GM21529 (cell line): ENCODE results near the gene WDFY2.

ENCODE experiments used
- ATAC-seq: cut with Tn5 transposase; IDR thresholded peaks from one replicate; pipeline ENCODE4 v1.9.1; 2021; ENCODE audit not compliant: unreplicated experiment

Gene WDFY2

DNA sequence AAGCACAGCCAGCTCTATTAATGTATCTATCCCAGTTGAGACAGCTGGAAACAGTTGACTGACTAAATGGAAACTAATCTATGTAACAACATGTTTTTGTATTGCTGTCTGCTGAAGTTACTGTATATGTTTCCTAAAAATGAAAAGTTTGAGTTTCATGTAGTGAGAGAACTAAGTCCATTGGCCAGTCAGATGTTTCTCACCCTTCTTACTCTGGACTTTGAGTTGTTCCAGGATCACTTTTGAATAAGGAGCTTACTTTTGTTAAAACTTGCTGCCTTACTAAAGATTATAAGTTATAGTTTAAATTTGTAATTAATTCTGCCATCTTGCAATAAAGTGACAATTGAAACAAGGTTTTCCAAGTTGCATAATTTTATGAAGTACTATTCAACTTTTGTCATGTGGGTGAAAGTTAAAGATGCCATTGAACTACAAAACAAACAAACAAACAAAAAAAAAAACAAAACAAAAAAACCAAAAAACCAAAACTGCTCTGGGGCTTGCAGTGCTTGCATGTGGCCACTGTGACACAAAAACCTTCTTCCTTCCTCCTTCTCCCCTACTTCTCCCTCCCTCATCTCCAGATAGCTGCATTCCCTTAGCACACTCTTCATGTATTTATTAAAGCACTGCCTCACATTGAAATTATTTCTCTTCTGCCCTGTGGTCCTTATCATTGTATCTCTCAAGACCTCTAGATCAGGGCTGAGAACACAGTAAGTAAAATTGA lies 15.3 kb downstream of the WDFY2 start:
- ATAC-seq: no peak

DNA sequence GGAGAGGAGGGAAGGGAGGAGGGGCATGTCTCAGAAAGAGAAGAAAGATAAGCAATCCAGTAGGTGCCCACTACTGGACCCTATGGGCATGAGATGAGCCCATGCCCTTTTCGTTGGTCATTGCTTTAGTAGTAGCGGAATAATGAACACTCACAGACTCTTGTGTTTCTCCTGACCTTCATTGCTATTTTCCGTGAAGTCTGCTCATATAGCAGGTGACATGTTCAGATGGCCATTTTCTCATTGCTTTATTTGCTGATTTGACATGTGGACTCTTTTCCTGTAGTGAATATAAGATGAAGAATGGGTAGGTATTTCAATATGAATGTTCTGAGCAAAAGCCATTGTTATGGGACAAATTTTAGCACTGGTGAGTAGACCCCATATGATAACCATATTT lies 16.4 kb downstream of the WDFY2 start:
- no peak for ATAC-seq

DNA sequence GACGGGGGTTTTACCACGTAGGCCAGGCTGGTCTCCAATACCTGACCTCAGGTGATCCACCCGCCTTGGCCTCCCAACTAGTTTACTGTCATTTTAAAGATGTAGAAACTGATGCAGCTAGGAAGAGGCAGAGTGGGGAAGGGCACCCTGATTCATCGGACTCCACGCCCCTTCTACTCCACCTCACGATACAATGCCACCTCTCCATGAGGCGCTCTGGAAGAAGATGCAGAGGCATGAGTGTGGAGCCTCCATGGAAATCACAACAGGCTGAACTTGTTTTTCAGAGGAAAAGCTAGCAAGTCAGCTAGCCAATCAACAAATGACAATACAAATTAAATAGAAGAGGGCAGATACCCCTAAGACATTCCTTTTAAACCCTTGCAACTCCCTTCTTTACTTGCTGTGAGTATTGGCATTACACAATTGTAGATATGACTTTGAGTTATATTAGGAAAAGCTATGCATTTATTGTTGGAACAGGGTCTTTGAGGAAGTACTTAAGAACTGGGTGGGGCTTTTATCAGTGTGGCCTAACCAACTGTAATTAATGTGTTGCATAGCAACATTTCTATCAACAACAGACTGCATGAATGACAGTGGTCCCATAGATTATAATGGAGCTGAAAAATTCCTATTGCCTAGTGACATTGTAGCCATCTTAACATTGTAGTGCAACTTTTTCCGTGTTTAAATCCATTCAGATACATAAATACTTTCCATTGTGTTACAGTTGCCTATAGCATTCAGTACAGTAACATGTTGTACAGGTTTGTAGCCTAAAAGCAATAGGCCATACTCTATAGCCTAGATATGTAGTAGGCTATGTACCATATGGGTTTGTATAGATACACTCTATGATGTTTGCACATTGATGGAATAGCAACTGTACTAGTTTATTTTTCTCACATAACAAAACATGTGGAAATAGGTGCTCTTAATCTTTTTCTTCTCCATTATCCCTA lies 17.6 kb downstream of the WDFY2 start:
- ATAC-seq: no peak

DNA sequence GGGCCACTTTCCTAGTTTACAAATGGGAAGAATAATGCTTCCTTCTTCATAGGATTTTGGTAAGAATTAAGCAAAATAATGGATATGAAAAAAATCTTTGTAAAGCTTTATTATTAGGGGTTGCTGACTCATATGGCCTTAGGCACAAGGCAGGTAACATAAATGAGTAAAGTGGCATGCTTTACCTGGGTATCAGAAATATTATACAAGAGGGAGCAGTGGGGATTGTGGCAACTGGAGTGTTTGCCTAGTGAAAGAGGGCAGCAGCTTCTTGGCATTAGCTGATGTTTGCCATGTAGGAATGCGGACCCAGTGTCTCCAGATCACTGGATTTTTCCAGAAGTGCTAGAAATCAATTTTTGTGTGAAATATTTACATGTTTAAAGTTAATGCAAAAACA lies 19.5 kb downstream of the WDFY2 start:
- no peak for ATAC-seq

DNA sequence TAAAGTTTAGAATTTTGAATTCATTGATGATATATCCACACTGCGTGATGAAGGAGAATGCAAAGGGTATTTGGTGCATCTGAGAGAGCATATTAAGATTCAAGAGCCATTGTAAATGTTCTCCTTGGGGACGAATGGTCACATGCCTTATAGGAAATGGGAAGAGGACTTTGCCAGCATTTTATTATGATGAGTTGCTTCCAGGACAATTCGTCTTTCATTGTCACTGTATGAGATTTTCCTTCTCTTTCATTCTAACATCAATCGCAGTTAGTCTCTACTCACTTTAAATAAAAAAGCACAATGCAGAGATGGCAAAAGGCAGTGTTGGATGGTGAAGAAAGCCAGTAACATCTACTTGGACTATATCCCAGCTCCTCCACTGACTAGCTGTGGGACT lies 21.4 kb downstream of the WDFY2 start:
- ATAC-seq: no peak

DNA sequence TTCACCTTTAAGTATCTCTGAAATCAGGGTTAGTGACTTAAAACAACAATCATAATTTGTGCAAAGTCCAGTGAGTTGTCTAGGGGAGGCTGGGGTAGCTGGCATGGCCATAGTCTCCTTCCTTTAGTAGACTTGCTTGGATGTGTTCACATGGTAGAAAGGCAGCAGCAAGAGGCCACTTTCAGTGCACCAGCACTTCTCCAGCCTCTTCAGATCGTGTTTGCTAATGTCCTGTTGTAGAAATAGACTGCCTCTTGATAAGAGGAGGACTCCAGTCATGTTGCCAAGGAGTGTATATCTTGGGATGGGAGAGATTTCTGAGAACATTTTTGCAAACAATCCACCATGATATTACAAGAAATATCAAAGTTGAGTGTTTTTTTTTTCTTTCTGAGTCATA lies 22.9 kb downstream of the WDFY2 start:
- ATAC-seq: no peak

DNA sequence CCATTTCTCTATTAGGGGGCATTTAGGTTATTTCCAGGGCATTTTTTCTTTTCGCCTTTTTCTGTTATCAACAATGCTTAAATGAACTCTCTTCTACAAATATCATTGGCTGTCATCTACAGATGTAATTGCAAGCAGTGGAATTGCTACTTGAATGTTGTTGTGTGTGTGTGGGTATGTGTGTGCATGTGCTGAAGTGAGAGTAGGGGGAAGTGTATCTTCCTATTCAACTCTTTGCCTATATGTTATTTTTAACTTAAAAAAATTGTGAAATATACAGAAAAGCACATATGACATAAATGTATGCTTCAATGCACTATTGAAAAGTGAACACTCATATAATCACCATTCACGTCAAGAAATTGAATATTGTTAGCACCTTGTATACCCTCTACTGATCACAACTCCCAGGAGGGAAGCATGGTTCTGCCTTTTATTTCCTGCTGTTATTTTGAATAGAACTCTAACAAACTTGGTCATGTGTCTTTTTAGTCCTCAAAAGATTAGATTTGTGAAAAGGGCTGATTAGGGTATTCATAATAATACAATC lies 24.7 kb downstream of the WDFY2 start:
- no peak for ATAC-seq

DNA sequence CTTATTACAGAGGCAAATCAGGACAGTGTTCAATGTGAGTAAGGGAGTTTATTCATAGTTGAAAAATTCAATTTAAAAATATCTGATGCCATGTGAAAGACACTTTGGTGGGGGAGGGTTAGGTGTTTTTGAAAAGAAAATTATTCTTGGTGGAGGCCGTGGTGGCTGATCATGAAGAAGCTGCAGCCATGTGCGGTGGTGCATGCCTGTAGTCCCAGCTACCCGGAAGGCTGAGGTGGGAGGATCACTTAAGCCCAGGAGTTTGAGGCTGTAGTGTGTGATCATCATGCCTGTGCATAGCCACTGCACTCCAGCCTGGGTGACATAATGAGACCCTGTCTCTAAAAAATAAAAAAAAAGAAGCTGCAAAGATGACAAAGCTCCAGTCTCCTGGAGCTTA lies 28.6 kb downstream of the WDFY2 start:
- no peak for ATAC-seq

DNA sequence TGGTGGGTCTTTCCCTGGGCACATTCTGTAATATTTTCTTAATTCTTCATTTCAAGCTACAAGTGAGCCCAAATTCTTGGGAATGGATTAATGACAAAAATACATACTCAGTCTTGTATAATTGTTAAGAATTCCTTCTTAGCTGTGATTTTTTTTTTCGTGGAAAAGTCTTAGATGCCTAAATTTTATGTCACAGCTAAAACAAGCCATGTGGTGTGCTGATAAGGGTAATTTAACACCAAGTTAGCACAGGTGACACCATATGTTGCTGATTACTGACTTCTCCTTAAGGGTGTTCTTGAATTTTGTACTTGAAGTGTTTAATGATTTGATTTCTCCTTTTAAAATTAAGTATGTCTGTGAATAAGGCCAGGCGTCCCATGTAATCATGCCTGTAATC lies 29.3 kb downstream of the WDFY2 start:
- ATAC-seq: no peak

DNA sequence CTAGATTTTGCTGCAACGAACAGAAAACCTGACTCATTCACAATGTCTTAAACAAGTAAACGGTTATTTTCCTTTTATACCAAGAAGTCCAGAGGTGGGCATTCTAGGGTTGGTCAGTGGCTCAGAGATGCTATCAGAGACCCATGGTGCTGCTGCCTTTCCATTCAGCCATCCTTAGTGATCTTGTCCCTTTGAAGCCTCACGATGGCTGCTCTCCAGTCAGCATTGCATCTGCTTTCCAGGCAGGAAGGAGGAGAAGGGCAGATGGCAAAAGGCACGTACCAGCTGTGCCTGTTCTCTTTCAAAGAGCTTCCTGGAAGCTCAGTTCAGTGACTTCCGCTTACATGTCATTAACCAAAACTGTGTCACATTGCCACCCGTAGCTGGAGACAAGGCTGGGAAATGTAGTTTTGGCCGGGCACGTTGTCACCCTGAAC lies 30.1 kb downstream of the WDFY2 start:
- ATAC-seq: peak; percentile 90

DNA sequence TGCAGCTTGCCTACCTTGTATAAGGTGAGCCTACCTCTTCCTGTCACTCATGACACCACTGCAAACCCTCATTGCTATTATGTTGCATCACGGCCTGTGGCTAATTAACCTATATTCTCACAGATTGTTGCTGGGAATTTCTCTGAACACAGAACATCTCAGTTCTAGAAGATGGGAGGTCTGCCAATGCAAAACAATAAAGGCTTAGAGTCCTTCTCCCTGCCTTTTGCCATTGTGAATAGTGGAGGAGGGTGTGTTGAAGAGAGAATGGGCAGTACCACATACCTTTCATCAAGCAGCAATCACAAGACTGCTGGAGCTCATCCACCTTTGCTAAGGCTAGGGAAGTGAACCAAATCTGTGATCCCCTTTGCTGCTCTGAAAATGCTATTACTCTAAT lies 34.4 kb downstream of the WDFY2 start:
- no peak for ATAC-seq

DNA sequence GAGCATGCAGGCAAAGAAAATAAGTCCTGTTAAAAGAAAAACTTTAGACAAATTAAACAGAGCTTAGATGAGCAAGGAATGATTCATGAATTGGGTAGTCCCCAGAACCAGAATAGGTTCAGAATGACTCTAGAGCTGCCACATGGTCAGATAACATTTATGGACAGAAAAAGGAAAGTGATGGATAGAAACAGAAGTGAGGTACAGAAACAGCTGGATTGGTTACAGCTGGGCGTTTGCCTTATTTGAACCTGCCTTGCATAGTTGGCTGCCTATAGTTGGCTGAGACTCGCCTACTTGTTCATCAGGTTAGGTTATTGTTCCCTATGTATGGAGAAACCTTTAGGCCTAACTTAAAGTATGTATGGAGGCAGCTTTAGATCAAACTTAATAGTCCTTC lies 35.4 kb downstream of the WDFY2 start:
- ATAC-seq: no peak

DNA sequence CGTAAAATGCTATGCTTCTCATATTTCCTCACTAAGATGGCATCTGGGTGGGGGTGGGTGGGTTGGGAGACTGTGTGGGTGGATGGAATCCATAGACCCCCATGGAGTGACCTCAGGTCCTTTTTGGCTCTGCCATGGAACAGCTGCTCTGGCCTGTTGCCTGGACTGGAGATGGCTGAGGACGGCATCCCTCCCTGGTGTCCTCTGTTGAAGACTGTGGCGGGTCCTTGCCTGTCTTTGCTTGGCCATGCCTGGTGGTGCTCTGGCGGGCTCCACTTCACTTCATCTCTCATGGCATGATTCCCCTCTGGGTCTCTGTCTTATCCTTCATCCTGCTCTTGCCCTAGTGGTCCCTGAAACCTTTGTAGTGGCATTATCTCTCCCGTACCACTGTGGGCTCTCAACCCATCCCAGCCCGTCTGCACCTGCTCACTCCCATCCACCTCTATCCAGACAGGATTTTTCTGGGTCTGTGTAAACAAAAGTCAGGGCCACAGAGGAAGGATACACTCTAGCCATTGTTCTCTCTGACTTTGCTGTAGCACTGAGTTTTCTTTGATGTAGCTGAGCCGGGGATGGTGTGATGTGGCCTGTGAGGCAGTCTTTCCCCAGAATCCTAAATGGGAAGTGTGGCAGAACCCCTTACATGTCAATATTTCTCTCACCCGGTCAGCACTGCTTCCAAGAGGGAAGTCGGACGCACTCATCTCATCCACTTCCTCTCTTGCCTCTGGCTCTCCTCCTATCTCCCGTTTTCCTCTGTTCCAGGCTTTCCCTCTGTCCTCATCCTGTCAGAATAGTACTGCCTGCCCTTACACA lies 36.1 kb downstream of the WDFY2 start:
- no peak for ATAC-seq

DNA sequence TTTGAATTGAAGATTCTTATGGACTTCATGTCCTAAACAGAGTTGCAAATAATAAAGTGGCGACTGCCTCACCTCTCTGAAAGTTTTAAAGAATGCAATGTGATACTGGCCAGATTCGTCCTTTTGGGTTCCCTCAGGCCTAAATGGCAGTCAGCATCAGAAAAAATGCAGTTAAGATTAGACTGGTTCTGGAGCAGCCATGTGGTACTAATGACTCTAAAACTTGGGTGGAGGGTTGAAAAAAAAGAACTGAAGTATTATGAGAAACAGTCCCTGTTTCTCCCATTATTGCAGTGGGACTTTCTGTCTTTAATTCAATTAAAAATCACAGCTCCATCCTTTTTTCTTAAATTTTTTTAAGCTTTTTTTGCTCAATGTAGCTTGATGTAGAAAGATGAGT lies 37.3 kb downstream of the WDFY2 start:
- ATAC-seq: no peak

DNA sequence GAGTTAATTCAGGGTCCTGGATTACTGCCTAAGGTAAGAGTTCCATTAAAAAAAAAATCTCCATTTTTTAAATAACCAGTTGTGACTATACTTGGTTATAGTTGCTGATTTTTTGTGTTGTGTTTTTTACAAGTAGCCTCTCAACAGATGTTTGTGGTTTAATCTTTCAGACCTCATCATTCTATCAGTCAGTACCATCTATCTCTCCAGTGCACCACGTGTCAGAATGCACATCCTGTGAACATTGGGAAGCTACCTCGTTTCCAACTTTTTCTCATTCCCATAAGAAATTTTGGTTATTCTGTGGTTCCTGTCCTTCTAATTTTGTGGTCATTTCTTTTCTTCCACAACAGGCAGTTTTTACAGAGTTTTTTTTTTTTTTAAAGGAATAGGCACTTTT lies 39.2 kb downstream of the WDFY2 start:
- no peak for ATAC-seq

DNA sequence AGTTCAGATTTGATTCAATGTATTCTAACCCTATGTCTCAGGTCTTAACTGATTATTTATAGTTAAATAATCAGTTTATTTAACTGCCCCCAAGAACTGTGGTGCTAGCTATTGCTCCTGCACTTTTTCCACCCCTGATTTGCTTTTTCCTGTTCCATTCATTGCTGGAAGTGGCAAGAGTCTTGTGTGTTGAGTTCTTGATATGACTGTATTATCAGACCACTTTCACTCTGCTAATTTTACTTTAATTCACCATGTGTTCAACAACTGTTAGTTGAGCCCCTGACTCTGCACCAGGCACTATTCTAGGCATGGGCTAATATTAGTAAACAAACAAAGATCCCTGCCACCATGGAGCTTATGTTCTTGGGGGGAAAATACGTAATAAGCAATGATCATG lies 39.9 kb downstream of the WDFY2 start:
- ATAC-seq: no peak

DNA sequence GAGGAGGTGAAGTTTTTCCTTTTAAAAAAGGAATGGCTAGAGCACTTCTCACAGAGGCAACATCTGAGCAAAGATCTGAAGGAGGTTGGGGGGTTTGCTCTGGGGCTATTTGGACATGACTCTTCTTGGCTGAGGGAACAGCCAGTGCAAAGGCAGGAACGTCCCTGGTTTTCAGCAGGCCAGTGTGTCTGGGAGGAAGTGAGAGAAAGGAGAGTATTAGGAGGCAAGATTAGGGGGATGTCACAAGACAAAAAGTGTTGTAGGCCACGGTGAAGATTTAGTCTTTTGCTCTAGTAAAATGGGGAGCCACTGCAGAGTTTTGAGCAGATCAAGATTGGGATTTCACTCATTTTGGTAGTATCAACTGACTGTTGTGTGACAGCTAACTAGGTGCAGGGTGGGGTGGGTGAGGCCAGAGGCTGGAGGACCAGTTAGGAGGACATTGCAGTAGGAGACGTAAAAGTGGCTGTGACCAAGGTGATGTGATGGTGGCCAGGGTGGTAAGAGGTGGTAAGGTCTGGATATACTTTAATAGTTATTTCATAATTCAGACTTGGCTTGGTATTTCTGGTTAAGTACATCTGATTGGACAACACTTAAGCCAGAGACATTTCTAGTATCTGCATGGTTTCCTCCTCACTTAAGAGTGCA lies 40.6 kb downstream of the WDFY2 start:
- ATAC-seq: no peak

DNA sequence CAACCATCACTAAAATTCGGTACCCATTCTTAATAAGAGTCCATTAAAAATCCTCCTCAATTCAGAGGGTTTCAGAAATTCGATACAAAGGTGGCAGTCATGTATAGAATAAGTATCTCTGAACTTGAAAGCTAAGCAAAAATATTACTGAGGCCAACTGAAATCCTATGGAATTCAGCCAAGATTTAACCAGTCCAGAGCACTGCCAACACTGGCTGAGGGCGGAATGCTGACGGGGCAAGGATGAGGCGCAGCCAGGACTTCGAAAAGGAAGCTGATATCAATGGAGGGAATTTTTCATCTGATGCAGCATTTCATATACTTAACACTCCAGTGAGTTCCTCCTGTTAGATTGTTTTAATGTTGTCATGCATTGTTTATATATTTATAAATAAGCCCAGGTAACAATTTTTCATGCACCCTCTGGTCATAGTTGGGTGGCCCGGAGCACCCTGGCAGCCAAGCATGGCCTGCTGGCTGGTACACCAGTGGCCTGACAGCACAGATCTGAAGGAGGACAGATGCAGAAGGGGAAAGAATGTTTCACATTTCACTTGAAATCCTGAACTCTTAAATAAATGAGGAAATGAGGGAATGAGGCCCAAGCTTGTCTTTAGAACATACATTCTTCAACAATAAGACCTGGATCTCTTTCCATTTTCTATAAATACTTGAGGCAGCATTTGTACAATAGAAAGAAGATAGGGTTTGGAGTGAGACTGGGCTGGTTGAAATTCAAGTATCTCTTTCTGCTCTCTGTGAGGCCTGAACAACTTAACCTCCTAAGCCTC lies 41.5 kb downstream of the WDFY2 start:
- ATAC-seq: no peak

DNA sequence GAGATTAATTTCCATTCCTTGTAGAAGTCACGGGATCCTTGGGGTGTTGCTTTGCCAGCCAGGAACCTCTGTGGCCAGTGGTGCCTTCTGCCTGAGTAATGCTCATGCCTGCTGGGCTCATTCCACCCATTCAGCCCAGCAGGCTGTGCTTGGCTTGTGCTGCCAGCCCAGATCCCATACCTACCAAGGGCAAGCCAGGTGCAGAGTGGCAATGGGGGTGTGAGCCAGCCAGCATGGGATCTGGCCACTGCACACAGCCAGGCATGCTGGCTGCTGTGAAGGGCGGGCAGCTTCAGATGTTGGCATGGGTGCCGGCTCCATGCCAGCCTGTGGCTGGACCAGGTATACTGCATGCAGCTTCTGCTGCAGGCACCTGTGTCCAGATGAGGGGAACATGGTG lies 42.5 kb downstream of the WDFY2 start:
- ATAC-seq: no peak
